Measurements from ENCODE around the gene TMEM132D.

DNA sequence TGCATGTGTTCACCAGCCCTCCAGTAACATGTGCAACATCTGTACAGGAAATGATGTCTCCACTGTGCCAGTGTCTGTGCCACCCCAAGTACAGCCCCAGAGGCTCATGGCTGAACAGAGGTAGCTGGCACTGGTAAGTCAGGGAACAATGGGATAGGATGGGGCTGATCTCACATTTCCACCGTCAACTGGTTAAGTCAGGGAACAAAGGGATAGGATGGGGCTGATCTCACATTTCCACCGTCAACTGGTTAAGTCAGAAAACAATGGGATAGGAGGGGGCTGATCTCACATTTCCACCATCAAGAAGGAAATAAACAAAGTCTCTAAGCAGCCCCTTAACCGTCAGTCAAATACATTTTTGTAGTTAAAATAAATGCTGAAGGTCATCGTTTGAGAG lies 246.6 kb downstream of the TMEM132D start:
- TF ChIP-seq, protein P1, sequence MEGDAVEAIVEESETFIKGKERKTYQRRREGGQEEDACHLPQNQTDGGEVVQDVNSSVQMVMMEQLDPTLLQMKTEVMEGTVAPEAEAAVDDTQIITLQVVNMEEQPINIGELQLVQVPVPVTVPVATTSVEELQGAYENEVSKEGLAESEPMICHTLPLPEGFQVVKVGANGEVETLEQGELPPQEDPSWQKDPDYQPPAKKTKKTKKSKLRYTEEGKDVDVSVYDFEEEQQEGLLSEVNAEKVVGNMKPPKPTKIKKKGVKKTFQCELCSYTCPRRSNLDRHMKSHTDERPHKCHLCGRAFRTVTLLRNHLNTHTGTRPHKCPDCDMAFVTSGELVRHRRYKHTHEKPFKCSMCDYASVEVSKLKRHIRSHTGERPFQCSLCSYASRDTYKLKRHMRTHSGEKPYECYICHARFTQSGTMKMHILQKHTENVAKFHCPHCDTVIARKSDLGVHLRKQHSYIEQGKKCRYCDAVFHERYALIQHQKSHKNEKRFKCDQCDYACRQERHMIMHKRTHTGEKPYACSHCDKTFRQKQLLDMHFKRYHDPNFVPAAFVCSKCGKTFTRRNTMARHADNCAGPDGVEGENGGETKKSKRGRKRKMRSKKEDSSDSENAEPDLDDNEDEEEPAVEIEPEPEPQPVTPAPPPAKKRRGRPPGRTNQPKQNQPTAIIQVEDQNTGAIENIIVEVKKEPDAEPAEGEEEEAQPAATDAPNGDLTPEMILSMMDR (IDR thresholded peaks at IDR 0.05): no peak
- TF ChIP-seq, protein P2, sequence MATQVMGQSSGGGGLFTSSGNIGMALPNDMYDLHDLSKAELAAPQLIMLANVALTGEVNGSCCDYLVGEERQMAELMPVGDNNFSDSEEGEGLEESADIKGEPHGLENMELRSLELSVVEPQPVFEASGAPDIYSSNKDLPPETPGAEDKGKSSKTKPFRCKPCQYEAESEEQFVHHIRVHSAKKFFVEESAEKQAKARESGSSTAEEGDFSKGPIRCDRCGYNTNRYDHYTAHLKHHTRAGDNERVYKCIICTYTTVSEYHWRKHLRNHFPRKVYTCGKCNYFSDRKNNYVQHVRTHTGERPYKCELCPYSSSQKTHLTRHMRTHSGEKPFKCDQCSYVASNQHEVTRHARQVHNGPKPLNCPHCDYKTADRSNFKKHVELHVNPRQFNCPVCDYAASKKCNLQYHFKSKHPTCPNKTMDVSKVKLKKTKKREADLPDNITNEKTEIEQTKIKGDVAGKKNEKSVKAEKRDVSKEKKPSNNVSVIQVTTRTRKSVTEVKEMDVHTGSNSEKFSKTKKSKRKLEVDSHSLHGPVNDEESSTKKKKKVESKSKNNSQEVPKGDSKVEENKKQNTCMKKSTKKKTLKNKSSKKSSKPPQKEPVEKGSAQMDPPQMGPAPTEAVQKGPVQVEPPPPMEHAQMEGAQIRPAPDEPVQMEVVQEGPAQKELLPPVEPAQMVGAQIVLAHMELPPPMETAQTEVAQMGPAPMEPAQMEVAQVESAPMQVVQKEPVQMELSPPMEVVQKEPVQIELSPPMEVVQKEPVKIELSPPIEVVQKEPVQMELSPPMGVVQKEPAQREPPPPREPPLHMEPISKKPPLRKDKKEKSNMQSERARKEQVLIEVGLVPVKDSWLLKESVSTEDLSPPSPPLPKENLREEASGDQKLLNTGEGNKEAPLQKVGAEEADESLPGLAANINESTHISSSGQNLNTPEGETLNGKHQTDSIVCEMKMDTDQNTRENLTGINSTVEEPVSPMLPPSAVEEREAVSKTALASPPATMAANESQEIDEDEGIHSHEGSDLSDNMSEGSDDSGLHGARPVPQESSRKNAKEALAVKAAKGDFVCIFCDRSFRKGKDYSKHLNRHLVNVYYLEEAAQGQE (IDR thresholded peaks at IDR 0.05; ENCODE audit: insufficient read depth in 1 of 2, low read depth in 2 of 2, low read length in 1 of 2): no peak
- TF ChIP-seq POLR2AphosphoS5 (IDR thresholded peaks at IDR 0.05; ENCODE audit: low read depth, low read length) (no peak), SIN3A (IDR thresholded peaks at IDR 0.05; ENCODE audit: borderline replicate concordance, insufficient read depth, low read depth, low read length) (no peak), TCF7L2 (IDR thresholded peaks at IDR 0.05; ENCODE audit: low read depth, low read length) (no peak)
